DOHH2 (cell line): ENCODE data around the gene EIF5A.

Source experiments
- CTCF ChIP-seq: fragments of 200-600 bp; sonication (generic); IDR thresholded peaks from one replicate; pipeline ENCODE4 v1.5.1; 2014; ENCODE audit warnings: antibody characterized with exemption, mild to moderate bottlenecking, low read depth, low read length; ENCODE audit not compliant: poor library complexity, severe bottlenecking
- EZH2phosphoT487 ChIP-seq: fragments of 200-600 bp; sonication (generic); IDR thresholded peaks from 2 replicates; pipeline ENCODE4 v1.6.1; 2017; ENCODE audit warnings: borderline replicate concordance, mild to moderate bottlenecking, antibody characterized with exemption, low read length, moderate library complexity, mixed read lengths

DNA sequence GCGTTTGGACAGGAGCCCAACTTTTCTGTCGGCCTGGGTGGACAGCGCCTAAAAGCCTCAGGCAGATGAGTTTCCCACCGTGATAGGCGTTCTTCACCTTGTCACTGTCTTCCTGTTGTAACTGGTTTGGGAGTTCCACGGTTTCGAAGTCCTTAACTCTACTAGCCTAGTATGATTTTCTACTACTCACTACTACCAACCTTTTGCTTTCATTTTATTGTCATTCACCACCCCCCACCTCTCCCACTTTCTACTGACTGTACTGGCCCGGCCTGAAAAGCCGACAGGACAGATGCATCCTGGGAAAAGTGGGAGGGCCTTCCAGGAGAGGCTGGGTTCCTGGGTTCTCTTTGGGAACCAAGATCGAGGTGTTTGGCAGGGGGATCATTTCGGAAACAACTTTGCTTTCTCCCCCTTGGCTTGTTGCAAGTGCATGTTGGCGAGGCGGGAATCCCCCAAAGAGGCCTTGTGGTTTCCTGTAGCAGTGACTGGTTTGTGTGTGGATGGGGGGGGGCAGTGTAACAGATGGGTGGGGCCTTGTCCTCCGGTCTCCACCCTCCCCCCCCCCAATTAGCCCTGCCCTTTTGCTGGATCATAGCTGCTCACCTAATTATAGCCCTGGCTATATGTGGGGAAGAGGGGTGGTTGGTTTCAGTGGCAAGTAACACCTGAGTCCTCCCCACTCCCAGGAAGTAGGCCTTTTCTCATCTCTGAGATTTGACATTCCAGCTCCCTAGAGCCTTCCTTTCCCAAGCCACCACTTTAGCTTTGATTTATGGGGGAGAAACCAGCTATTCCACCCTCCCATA lies 1.4 kb downstream of the EIF5A start:
- TF ChIP-seq CTCF (no peak), EZH2phosphoT487 (no peak)
